ENCODE measurements around the gene ANKUB1.

ANKUB1 gene

GRCh38 chr3:149801639-149802038, 9.3 kb upstream of the ANKUB1 start:
- no peak overlapping the region for H2AFZ ChIP-seq
- no peaks in the 10 kb centered on the region for H3K4me1 ChIP-seq
- no peak overlapping the region for H3K27ac ChIP-seq
- H3K4me3 ChIP-seq (ENCODE audit: low read depth, low read length): no peak overlapping the region
- no peak for TF ChIP-seq CTCF (IDR thresholded peaks at IDR 0.05)
- no peaks in the 10 kb centered on the region for H3K79me2 ChIP-seq
- H3K36me3 ChIP-seq (ENCODE audit: control insufficient read depth, insufficient read depth, low read length): no peaks in the 10 kb centered on the region
- H3K9ac ChIP-seq: no peak overlapping the region
- H3K9me3 ChIP-seq (ENCODE audit: control insufficient read depth, low read length): no peaks in the 10 kb centered on the region
- H3K4me2 ChIP-seq (ENCODE audit: low read length): no peak overlapping the region
- no peaks in the 10 kb centered on the region for H3K27me3 ChIP-seq (ENCODE audit: control insufficient read depth, insufficient read depth, low read length)

- Histone ChIP-seq H3K27ac (no peak overlapping the region), H3K4me2 (ENCODE audit: low read length) (no peak overlapping the region), H3K9me3 (ENCODE audit: control insufficient read depth, low read length) (no peaks in the 10 kb centered on the region), H3K4me1 (no peaks in the 10 kb centered on the region), H2AFZ (no peak overlapping the region), H3K4me3 (ENCODE audit: low read depth, low read length) (no peak overlapping the region), H3K27me3 (ENCODE audit: control insufficient read depth, insufficient read depth, low read length) (no peaks in the 10 kb centered on the region), H3K9ac (no peak overlapping the region), H3K79me2 (no peaks in the 10 kb centered on the region), H3K36me3 (ENCODE audit: control insufficient read depth, insufficient read depth, low read length) (no peaks in the 10 kb centered on the region)
- TF ChIP-seq CTCF (IDR thresholded peaks at IDR 0.05): no peak
Measured at GRCh38 chr3:149801195-149801594, 8.8 kb upstream of the ANKUB1 start.

GRCh38 chr3:149800693-149801092, 8.3 kb upstream of the ANKUB1 start:
- Histone ChIP-seq H3K79me2 (no peaks in the 10 kb centered on the region), H3K27me3 (ENCODE audit: control insufficient read depth, insufficient read depth, low read length) (no peaks in the 10 kb centered on the region), H3K36me3 (ENCODE audit: control insufficient read depth, insufficient read depth, low read length) (no peaks in the 10 kb centered on the region), H3K27ac (no peak overlapping the region), H3K4me2 (ENCODE audit: low read length) (no peak overlapping the region), H2AFZ (no peak overlapping the region), H3K4me1 (no peaks in the 10 kb centered on the region), H3K9ac (no peak overlapping the region), H3K9me3 (ENCODE audit: control insufficient read depth, low read length) (no peaks in the 10 kb centered on the region), H3K4me3 (ENCODE audit: low read depth, low read length) (no peak overlapping the region)
- TF ChIP-seq CTCF (IDR thresholded peaks at IDR 0.05): no peak

GRCh38 chr3:149796026-149796425, 3.7 kb upstream of the ANKUB1 start:
- no peak overlapping the region for H3K4me2 ChIP-seq (ENCODE audit: low read length)
- no peak overlapping the region for H3K27ac ChIP-seq
- H3K9me3 ChIP-seq (ENCODE audit: control insufficient read depth, low read length): no peaks in the 10 kb centered on the region
- no peak overlapping the region for H3K4me3 ChIP-seq (ENCODE audit: low read depth, low read length)
- TF ChIP-seq CTCF (IDR thresholded peaks at IDR 0.05): no peak
- no peak overlapping the region for H2AFZ ChIP-seq
- H3K27me3 ChIP-seq (ENCODE audit: control insufficient read depth, insufficient read depth, low read length): no peaks in the 10 kb centered on the region
- no peak overlapping the region for H3K9ac ChIP-seq
- no peaks in the 10 kb centered on the region for H3K79me2 ChIP-seq
- no peaks in the 10 kb centered on the region for H3K4me1 ChIP-seq
- no peaks in the 10 kb centered on the region for H3K36me3 ChIP-seq (ENCODE audit: control insufficient read depth, insufficient read depth, low read length)

GRCh38 chr3:149790698-149791097, 1.7 kb downstream of the ANKUB1 start:
- Histone ChIP-seq H3K79me2 (no peaks in the 10 kb centered on the region), H3K4me1 (no peaks in the 10 kb centered on the region), H3K9ac (no peak overlapping the region), H3K27me3 (ENCODE audit: control insufficient read depth, insufficient read depth, low read length) (no peaks in the 10 kb centered on the region), H2AFZ (no peak overlapping the region), H3K4me2 (ENCODE audit: low read length) (no peak overlapping the region), H3K9me3 (ENCODE audit: control insufficient read depth, low read length) (no peaks in the 10 kb centered on the region), H3K4me3 (ENCODE audit: low read depth, low read length) (no peak overlapping the region), H3K36me3 (ENCODE audit: control insufficient read depth, insufficient read depth, low read length) (no peaks in the 10 kb centered on the region), H3K27ac (no peak overlapping the region)
- no peak for TF ChIP-seq CTCF (IDR thresholded peaks at IDR 0.05)

Data from parathyroid adenoma (tissue), 2 donors.